ENCODE data around the gene UGT1A3. TPM values are rescaled to one million over a fixed set of nuclear protein-coding genes. Genes with fewer than 3 reads are reported as not detected.

Gene UGT1A3
- total RNA-seq, 1 donor from 2014 or later = not detected

DNA sequence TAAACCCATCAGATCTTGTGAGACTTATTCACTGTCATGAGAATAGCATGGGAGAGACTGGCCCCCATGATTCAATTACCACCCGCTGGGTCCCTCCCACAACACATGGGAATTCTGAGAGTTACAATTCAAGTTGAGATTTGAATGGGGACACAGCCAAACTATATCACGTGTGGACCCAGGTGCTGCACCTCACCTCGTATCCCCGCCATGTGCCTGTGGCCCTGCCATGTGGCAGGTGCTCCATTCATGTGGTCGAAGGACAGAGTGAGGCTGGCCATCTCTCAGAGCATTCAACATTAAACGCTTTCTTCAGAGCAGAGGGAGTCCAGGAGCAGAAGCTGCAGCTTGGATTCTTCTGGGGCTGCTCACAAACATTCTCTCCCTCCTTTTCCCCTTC, 81.5 kb downstream of the UGT1A3 start:
- no peak overlapping the region for H3K27ac Mint-ChIP-seq (ENCODE audit: unreplicated experiment)
- no peaks in the 10 kb centered on the region for H3K9me3 Mint-ChIP-seq
- DNase-seq (ENCODE audit: low read depth, low spot score) = no peak
- H3K4me3 Mint-ChIP-seq = no peak overlapping the region
- TF ChIP-seq, protein P1, sequence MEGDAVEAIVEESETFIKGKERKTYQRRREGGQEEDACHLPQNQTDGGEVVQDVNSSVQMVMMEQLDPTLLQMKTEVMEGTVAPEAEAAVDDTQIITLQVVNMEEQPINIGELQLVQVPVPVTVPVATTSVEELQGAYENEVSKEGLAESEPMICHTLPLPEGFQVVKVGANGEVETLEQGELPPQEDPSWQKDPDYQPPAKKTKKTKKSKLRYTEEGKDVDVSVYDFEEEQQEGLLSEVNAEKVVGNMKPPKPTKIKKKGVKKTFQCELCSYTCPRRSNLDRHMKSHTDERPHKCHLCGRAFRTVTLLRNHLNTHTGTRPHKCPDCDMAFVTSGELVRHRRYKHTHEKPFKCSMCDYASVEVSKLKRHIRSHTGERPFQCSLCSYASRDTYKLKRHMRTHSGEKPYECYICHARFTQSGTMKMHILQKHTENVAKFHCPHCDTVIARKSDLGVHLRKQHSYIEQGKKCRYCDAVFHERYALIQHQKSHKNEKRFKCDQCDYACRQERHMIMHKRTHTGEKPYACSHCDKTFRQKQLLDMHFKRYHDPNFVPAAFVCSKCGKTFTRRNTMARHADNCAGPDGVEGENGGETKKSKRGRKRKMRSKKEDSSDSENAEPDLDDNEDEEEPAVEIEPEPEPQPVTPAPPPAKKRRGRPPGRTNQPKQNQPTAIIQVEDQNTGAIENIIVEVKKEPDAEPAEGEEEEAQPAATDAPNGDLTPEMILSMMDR (conservative IDR thresholded peaks at IDR 0.05) = no peak
- H3K36me3 Mint-ChIP-seq (ENCODE audit: low read depth) = no peaks in the 10 kb centered on the region
- no peaks in the 10 kb centered on the region for H3K4me1 Mint-ChIP-seq
- H3K27me3 Mint-ChIP-seq (ENCODE audit: low read depth) = no peaks in the 10 kb centered on the region

GRCh38 chr2:233811087-233811486, 82.2 kb downstream of the UGT1A3 start:
- Mint-ChIP-seq H3K27me3 (ENCODE audit: low read depth) (no peaks in the 10 kb centered on the region), H3K36me3 (ENCODE audit: low read depth) (no peaks in the 10 kb centered on the region), H3K4me1 (peaks cover 2% of the 10 kb centered on the region), H3K27ac (ENCODE audit: unreplicated experiment) (no peak overlapping the region), H3K4me3 (no peak overlapping the region), H3K9me3 (no peaks in the 10 kb centered on the region)
- DNase-seq (ENCODE audit: low read depth, low spot score) = no peak
- TF ChIP-seq, protein P1 (conservative IDR thresholded peaks at IDR 0.05) = no peak

- H3K9me3 Mint-ChIP-seq = no peaks in the 10 kb centered on the region
- no peak overlapping the region for H3K27ac Mint-ChIP-seq (ENCODE audit: unreplicated experiment)
- H3K4me1 Mint-ChIP-seq = peaks cover 8% of the 10 kb centered on the region
- H3K4me3 Mint-ChIP-seq = no peak overlapping the region
- no peak for DNase-seq (ENCODE audit: low read depth, low spot score)
- no peaks in the 10 kb centered on the region for H3K27me3 Mint-ChIP-seq (ENCODE audit: low read depth)
- H3K36me3 Mint-ChIP-seq (ENCODE audit: low read depth) = no peaks in the 10 kb centered on the region
- TF ChIP-seq, protein P1 (conservative IDR thresholded peaks at IDR 0.05) = no peak
Observed at GRCh38 chr2:233811732-233812131, 82.9 kb downstream of the UGT1A3 start.

GRCh38 chr2:233813236-233814055, 84.6 kb downstream of the UGT1A3 start:
- H3K36me3 Mint-ChIP-seq (ENCODE audit: low read depth) = no peaks in the 10 kb centered on the region
- no peak overlapping the region for H3K4me3 Mint-ChIP-seq
- TF ChIP-seq, protein P1 (conservative IDR thresholded peaks at IDR 0.05) = no peak
- peaks cover 12% of the 10 kb centered on the region for H3K4me1 Mint-ChIP-seq
- DNase-seq (ENCODE audit: low read depth, low spot score) = no peak
- H3K27ac Mint-ChIP-seq (ENCODE audit: unreplicated experiment) = no peak overlapping the region
- H3K27me3 Mint-ChIP-seq (ENCODE audit: low read depth) = no peaks in the 10 kb centered on the region
- H3K9me3 Mint-ChIP-seq = no peaks in the 10 kb centered on the region

DNA sequence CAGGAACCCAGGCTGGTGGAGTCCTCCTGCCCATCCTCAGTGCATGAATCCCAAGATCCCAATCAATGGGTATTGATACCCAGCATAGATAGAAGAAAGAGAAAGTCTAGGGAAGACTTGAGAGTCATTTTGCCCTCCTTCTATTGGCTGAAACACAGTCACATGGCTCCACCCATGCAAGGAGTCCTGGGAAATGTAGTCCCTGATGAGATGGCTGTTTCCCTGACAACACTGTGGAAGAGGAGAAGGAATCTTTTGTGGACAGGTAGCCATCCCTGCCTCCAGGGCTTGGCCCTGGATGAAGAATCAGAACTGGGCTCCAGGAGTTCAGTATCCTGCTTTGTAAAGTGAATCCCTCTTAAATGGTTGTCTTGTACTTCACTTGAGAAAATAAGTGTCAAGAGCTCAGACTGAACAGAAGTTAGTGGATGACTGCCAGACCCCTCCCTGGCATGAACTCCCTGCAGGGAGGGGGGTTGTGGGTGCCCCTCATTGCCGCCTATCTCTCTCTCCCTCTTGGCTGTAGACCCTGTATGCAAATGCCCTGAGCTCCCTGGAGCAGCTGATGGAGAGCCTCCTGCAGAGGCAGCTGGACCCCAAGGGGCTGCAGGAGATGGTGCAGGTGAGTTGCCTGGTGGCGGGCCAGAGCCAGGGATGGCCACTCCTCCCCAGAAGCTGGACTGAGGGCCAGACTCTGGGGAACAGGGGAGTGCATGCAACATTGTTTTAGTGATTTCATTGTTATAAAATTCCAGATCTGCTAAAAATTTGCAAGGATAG, 85.4 kb downstream of the UGT1A3 start:
- Mint-ChIP-seq H3K36me3 (ENCODE audit: low read depth) (no peaks in the 10 kb centered on the region), H3K4me1 (peaks cover 12% of the 10 kb centered on the region), H3K4me3 (no peak overlapping the region), H3K27ac (ENCODE audit: unreplicated experiment) (no peak overlapping the region), H3K9me3 (no peaks in the 10 kb centered on the region), H3K27me3 (ENCODE audit: low read depth) (no peaks in the 10 kb centered on the region)
- TF ChIP-seq, protein P1 (conservative IDR thresholded peaks at IDR 0.05) = no peak
- no peak for DNase-seq (ENCODE audit: low read depth, low spot score)
